Activated CD4-positive, alpha-beta T cell treated with anti-CD3 and anti-CD28 coated beads, Interleukin-2, amount 50 U/mL, for 1 hour (primary cell): Measurements from ENCODE around the gene ENTREP1.
"Not testable (repeated sequence)": the region's sequence is repeated elsewhere in the genome, so short reads cannot be mapped to it uniquely, and the experiment has no call there.

ENCODE experiments used
- DNase-seq: peaks from one replicate; pipeline ENCODE4 v3.0.0-alpha.2; 2020

The ENTREP1 gene

GRCh38 chr9:69324549-69325401 lies at the start of gene ENTREP1:
Gene ENTREP1, plus strand, starts transcription at chr9:69325215. Its CDS starts 95 bp downstream, at chr9:69325310.
- DNase-seq: no peak

GRCh38 chr9:69276775-69277174 lies 48.2 kb upstream of the ENTREP1 start:
- no peak for DNase-seq

- no peak for DNase-seq
Observed at GRCh38 chr9:69279084-69279731, 45.8 kb upstream of the ENTREP1 start.

- no peak for DNase-seq
Observed at GRCh38 chr9:69279733-69280132, 45.3 kb upstream of the ENTREP1 start.

- DNase-seq: no peak
Observed at GRCh38 chr9:69283003-69283402, 42.0 kb upstream of the ENTREP1 start.

GRCh38 chr9:69292078-69292477 lies 32.9 kb upstream of the ENTREP1 start:
- DNase-seq: no peak

GRCh38 chr9:69293156-69293555 lies 31.9 kb upstream of the ENTREP1 start:
- DNase-seq: no peak

- no peak for DNase-seq
Observed at GRCh38 chr9:69295872-69296552, 29.0 kb upstream of the ENTREP1 start.

- DNase-seq: no peak
Observed at GRCh38 chr9:69297300-69297980, 27.6 kb upstream of the ENTREP1 start.

- no peak for DNase-seq
Observed at GRCh38 chr9:69299315-69299714, 25.7 kb upstream of the ENTREP1 start.

GRCh38 chr9:69299826-69300225 lies 25.2 kb upstream of the ENTREP1 start:
- DNase-seq: no peak

- DNase-seq: no peak
Observed at GRCh38 chr9:69303331-69303730, 21.7 kb upstream of the ENTREP1 start.

GRCh38 chr9:69306895-69307445 lies 18.0 kb upstream of the ENTREP1 start:
- DNase-seq: not testable (repeated sequence)

GRCh38 chr9:69307446-69308205 lies 17.4 kb upstream of the ENTREP1 start:
- DNase-seq: no peak

GRCh38 chr9:69308206-69308931 lies 16.6 kb upstream of the ENTREP1 start:
- no peak for DNase-seq

- DNase-seq: no peak
Observed at GRCh38 chr9:69313175-69313574, 11.8 kb upstream of the ENTREP1 start.

- no peak for DNase-seq
Observed at GRCh38 chr9:69314547-69314946, 10.5 kb upstream of the ENTREP1 start.

GRCh38 chr9:69317081-69317480 lies 7.9 kb upstream of the ENTREP1 start:
- DNase-seq: no peak

GRCh38 chr9:69317894-69318293 lies 7.1 kb upstream of the ENTREP1 start:
- no peak for DNase-seq

GRCh38 chr9:69319324-69320025 lies 5.5 kb upstream of the ENTREP1 start:
- DNase-seq: no peak

GRCh38 chr9:69322256-69322655 lies 2.8 kb upstream of the ENTREP1 start:
- DNase-seq: no peak
